GM19372 (cell line): ENCODE data around the gene CLDN11.

Experiments
- ATAC-seq: cut with Tn5 transposase; IDR thresholded peaks from one replicate; pipeline ENCODE4 v1.9.1; 2021; ENCODE audit warnings: mild to moderate bottlenecking, low read depth, moderate library complexity; ENCODE audit not compliant: unreplicated experiment

The CLDN11 gene

GRCh38 chr3:170418422-170419398 is at the start of gene CLDN11:
Gene CLDN11 (plus strand): TSS chr3:170418868. CDS start chr3:170419067, 199 bp downstream.
- ATAC-seq = no peak

- no peak for ATAC-seq
These were observed 49.7 kb upstream of the CLDN11 start for GRCh38 chr3:170368921-170369320.

GRCh38 chr3:170372190-170372879 is 46.3 kb upstream of the CLDN11 start:
- ATAC-seq = no peak

- ATAC-seq = no peak
These were observed 35.1 kb upstream of the CLDN11 start for GRCh38 chr3:170383567-170383966.

GRCh38 chr3:170386468-170386867 is 32.2 kb upstream of the CLDN11 start:
- ATAC-seq = no peak

GRCh38 chr3:170387950-170388349 is 30.7 kb upstream of the CLDN11 start:
- ATAC-seq = no peak

- no peak for ATAC-seq
These were observed 27.6 kb upstream of the CLDN11 start for GRCh38 chr3:170391108-170391507.

- no peak for ATAC-seq
These were observed 21.0 kb upstream of the CLDN11 start for GRCh38 chr3:170397685-170398084.

GRCh38 chr3:170405101-170405500 is 13.6 kb upstream of the CLDN11 start:
- no peak for ATAC-seq

- ATAC-seq = no peak
These were observed 8.1 kb upstream of the CLDN11 start for GRCh38 chr3:170410428-170411029.

- no peak for ATAC-seq
These were observed 5.4 kb upstream of the CLDN11 start for GRCh38 chr3:170413291-170413690.

GRCh38 chr3:170414202-170414663 is 4.4 kb upstream of the CLDN11 start:
- ATAC-seq = no peak

- no peak for ATAC-seq
These were observed 1.6 kb upstream of the CLDN11 start for GRCh38 chr3:170417090-170417489.

- no peak for ATAC-seq
These were observed 954 bp downstream of the CLDN11 start for GRCh38 chr3:170419557-170420087.

- ATAC-seq = no peak
These were observed 1.7 kb downstream of the CLDN11 start for GRCh38 chr3:170420307-170420821.

GRCh38 chr3:170421111-170421641 is 2.5 kb downstream of the CLDN11 start:
- ATAC-seq = no peak

GRCh38 chr3:170421758-170422157 is 3.1 kb downstream of the CLDN11 start:
- no peak for ATAC-seq

GRCh38 chr3:170423001-170423615 is 4.4 kb downstream of the CLDN11 start:
- no peak for ATAC-seq

- ATAC-seq = no peak
These were observed 6.2 kb downstream of the CLDN11 start for GRCh38 chr3:170424879-170425278.
